Natural killer cell (primary cell): ENCODE measurements around the gene SHCBP1L. TPM values are rescaled to one million over a fixed set of nuclear protein-coding genes. Genes with fewer than 3 reads are reported as not detected.
A peak's percentile ranks its signal among the peaks of the same experiment; 100 is the strongest.

Experiments
- ATAC-seq, 3 donors: fragments of 150-1000 bp in 2 of 3; fragments of 200-7000 bp in 1 of 3; cut with Tn5 transposase; 1 replicate in 1 of 3; 2 replicates in 2 of 3; pipeline ENCODE4 v1.10.0; 2021; ENCODE audit warnings: mild to moderate bottlenecking in 2 of 3, moderate library complexity in 2 of 3
- DNase-seq, 2 donors: peaks; one replicate each; pipeline versions ENCODE4 v3.0.0 to v3.0.0-alpha.2; 2013 to 2021; ENCODE audit warnings: mixed read lengths in 1 of 2
- H3K27ac ChIP-seq: one replicate; pipeline ENCODE4 v1.5.1; 2013; ENCODE audit warnings: mild to moderate bottlenecking, low read length
- H3K27me3 ChIP-seq: one replicate; pipeline ENCODE4 v1.6.1; 2013; ENCODE audit warnings: low read length; ENCODE audit not compliant: control insufficient read depth, insufficient read depth
- H3K36me3 ChIP-seq: one replicate; pipeline ENCODE4 v1.6.1; 2013; ENCODE audit warnings: low read length; ENCODE audit not compliant: control insufficient read depth, insufficient read depth
- H3K4me1 ChIP-seq: one replicate; pipeline ENCODE4 v1.6.1; 2013; ENCODE audit warnings: low read length; ENCODE audit not compliant: control insufficient read depth, insufficient read depth
- H3K4me3 ChIP-seq: one replicate; pipeline ENCODE4 v1.5.1; 2013; ENCODE audit warnings: low read length
- H3K9me3 ChIP-seq: one replicate; pipeline ENCODE4 v1.6.1; 2013; ENCODE audit warnings: low read length; ENCODE audit not compliant: control insufficient read depth, insufficient read depth
- H3K27ac Mint-ChIP-seq, 2 donors: one replicate each; pipeline ENCODE4 v1.8.0; 2022; ENCODE audit warnings: mild to moderate bottlenecking in 2 of 2, mixed read lengths in 2 of 2, moderate library complexity in 1 of 2
- H3K27me3 Mint-ChIP-seq, 2 donors: one replicate each; pipeline ENCODE4 v1.8.0; 2022; ENCODE audit warnings: low read depth in 2 of 2, mixed read lengths in 2 of 2
- H3K36me3 Mint-ChIP-seq: one replicate; pipeline ENCODE4 v1.8.0; 2022; ENCODE audit warnings: mixed read lengths
- H3K4me1 Mint-ChIP-seq, 2 donors: one replicate each; pipeline ENCODE4 v1.8.0; 2022; ENCODE audit warnings: mixed read lengths in 2 of 2
- H3K4me3 Mint-ChIP-seq: one replicate; pipeline ENCODE4 v1.8.0; 2022; ENCODE audit warnings: mild to moderate bottlenecking, moderate library complexity, mixed read lengths
- H3K9me3 Mint-ChIP-seq, 2 donors: one replicate each; pipeline ENCODE4 v1.8.0; 2022; ENCODE audit warnings: mixed read lengths in 2 of 2
- CTCF ChIP-seq: fragments of 200-600 bp; IDR thresholded peaks from one replicate; pipeline ENCODE4 v1.8.0; 2022; ENCODE audit warnings: antibody characterized with exemption
- WGBS: methylation state at CpG from one replicate; pipeline ENCODE4 v1.1.7; 2013; ENCODE audit warnings: missing lambda C conversion rate; ENCODE audit not compliant: insufficient coverage; 5-methylcytosine and 5-hydroxymethylcytosine counted together
- intact Hi-C: fragments of 100-400 bp; cut with micrococcal nuclease; formaldehyde crosslinking; loops from one replicate; pipeline ENCODE4 v1.14.2; 2022
- total RNA-seq, 4 donors: library from RNA; stranded (reverse); fragments of 120-200 nt in 1 of 4; gene quantifications; one replicate each; pipeline versions ENCODE4 v1.2.3 to v1.2.4, GENCODE V29; 2013 to 2022

SHCBP1L gene
- total RNA-seq, 3 donors from 2014 or later (not counting 1 experiment from before 2014, with no cell fraction given) = not detected

- Histone ChIP-seq H3K4me3 (no peak overlapping the region), H3K27me3 (peaks cover under 1% of the 10 kb centered on the region), H3K27ac (no peak overlapping the region), H3K36me3 (no peaks in the 10 kb centered on the region), H3K9me3 (no peaks in the 10 kb centered on the region), H3K4me1 (no peaks in the 10 kb centered on the region)
- Mint-ChIP-seq H3K27ac (no peak overlapping the region), H3K4me3 (no peak overlapping the region), H3K9me3 (no peaks in the 10 kb centered on the region), H3K27me3 (peaks cover 0 to 4% of the 10 kb centered on the region in 2 donors), H3K4me1 (no peaks in the 10 kb centered on the region), H3K36me3 (no peaks in the 10 kb centered on the region)
- TF ChIP-seq CTCF = no peak
- ATAC-seq = no peak
- DNase-seq = no peak
- intact Hi-C loops = no loop called here
- WGBS = 63% methylated on average over 1 of the region's 1 CpG
Observed at GRCh38 chr1:182965096-182965495, 12.1 kb upstream of the SHCBP1L start.

GRCh38 chr1:182962554-182963115 lies 9.7 kb upstream of the SHCBP1L start:
- Histone ChIP-seq H3K27ac (no peak overlapping the region), H3K4me3 (no peak overlapping the region), H3K27me3 (no peaks in the 10 kb centered on the region), H3K36me3 (no peaks in the 10 kb centered on the region), H3K9me3 (no peaks in the 10 kb centered on the region), H3K4me1 (no peaks in the 10 kb centered on the region)
- Mint-ChIP-seq H3K4me3 (no peak overlapping the region), H3K27ac (no peak overlapping the region), H3K4me1 (no peaks in the 10 kb centered on the region), H3K9me3 (no peaks in the 10 kb centered on the region), H3K36me3 (no peaks in the 10 kb centered on the region), H3K27me3 (peaks cover 0 to 6% of the 10 kb centered on the region in 2 donors)
- TF ChIP-seq CTCF = no peak
- 36% methylated on average over 6 of the region's 6 CpGs for WGBS
- ATAC-seq = peak in 2 of 3 donors; percentile 63 to 77
- peak in 1 of 2 donors; percentile 26 for DNase-seq
- intact Hi-C loops = no loop called here

GRCh38 chr1:182960046-182960445 lies 7.1 kb upstream of the SHCBP1L start:
- peaks cover 13 to 14% of the 10 kb centered on the region in 2 donors for H3K27me3 Mint-ChIP-seq
- H3K27me3 ChIP-seq = no peaks in the 10 kb centered on the region
- DNase-seq = no peak
- ATAC-seq = no peak
- no peaks in the 10 kb centered on the region for H3K36me3 ChIP-seq
- H3K9me3 Mint-ChIP-seq = no peaks in the 10 kb centered on the region
- H3K4me3 Mint-ChIP-seq = no peak overlapping the region
- H3K4me3 ChIP-seq = no peak overlapping the region
- no peak overlapping the region for H3K27ac Mint-ChIP-seq
- intact Hi-C loops = no loop called here
- 96% methylated on average over 15 of the region's 15 CpGs for WGBS
- H3K9me3 ChIP-seq = no peaks in the 10 kb centered on the region
- H3K4me1 Mint-ChIP-seq = no peaks in the 10 kb centered on the region
- H3K36me3 Mint-ChIP-seq = no peaks in the 10 kb centered on the region
- no peak for TF ChIP-seq CTCF
- no peak overlapping the region for H3K27ac ChIP-seq
- no peaks in the 10 kb centered on the region for H3K4me1 ChIP-seq

- Mint-ChIP-seq H3K4me1 (no peaks in the 10 kb centered on the region), H3K27me3 (peaks cover 14 to 20% of the 10 kb centered on the region in 2 donors), H3K4me3 (no peak overlapping the region), H3K36me3 (no peaks in the 10 kb centered on the region), H3K9me3 (no peaks in the 10 kb centered on the region), H3K27ac (no peak overlapping the region)
- Histone ChIP-seq H3K27me3 (peaks cover 3% of the 10 kb centered on the region), H3K4me1 (no peaks in the 10 kb centered on the region), H3K27ac (no peak overlapping the region), H3K9me3 (no peaks in the 10 kb centered on the region), H3K36me3 (no peaks in the 10 kb centered on the region), H3K4me3 (no peak overlapping the region)
- intact Hi-C loops = no loop called here
- ATAC-seq (no peak), DNase-seq (no peak)
- TF ChIP-seq CTCF = no peak
- whole genome bisulfite sequencing = 88% methylated on average over 11 of the region's 11 CpGs
Observed at GRCh38 chr1:182957902-182958395, 5.0 kb upstream of the SHCBP1L start.
